ENCODE data around the gene TYW5. TPM values are rescaled to one million over a fixed set of nuclear protein-coding genes. Genes with fewer than 3 reads are reported as not detected.
A peak's percentile ranks its signal among the peaks of the same experiment; 100 is the strongest.

TYW5 gene
- total RNA-seq (5.9 TPM), polyA plus RNA-seq (5.5 TPM)
- long read RNA-seq, donor 1 = 0 reads
- long read RNA-seq, donor 2, full-length matches to known transcripts = 2 of 101 reads
- long read RNA-seq, donor 2, partial matches to known transcripts = 22 of 101 reads
- long read RNA-seq, donor 2, other reads (novel, unspliced or antisense) = 77 of 101 reads
- long read RNA-seq, donor 3, full-length matches to known transcripts = 4 of 4 reads
- long read RNA-seq, donor 3, partial matches to known transcripts = 0 of 4 reads
- long read RNA-seq, donor 3, other reads (novel, unspliced or antisense) = 0 of 4 reads
- long read RNA-seq, donor 4 = 0 reads
- long read RNA-seq, donor 5, full-length matches to known transcripts = 2 of 2 reads
- long read RNA-seq, donor 5, partial matches to known transcripts = 0 of 2 reads
- long read RNA-seq, donor 5, other reads (novel, unspliced or antisense) = 0 of 2 reads
- long read RNA-seq, donor 6, partial matches to known transcripts = 6 of 8 reads
- long read RNA-seq, donor 6, other reads (novel, unspliced or antisense) = 0 of 8 reads
- long read RNA-seq, donor 7, full-length matches to known transcripts = 2 of 2 reads
- long read RNA-seq, donor 7, partial matches to known transcripts = 0 of 2 reads
- long read RNA-seq, donor 7, other reads (novel, unspliced or antisense) = 0 of 2 reads
- long read RNA-seq, donor 8 = 0 reads
- long read RNA-seq, donor 9, full-length matches to known transcripts = 2 of 2 reads
- long read RNA-seq, donor 9, partial matches to known transcripts = 0 of 2 reads
- long read RNA-seq, donor 9, other reads (novel, unspliced or antisense) = 0 of 2 reads
- long read RNA-seq, donor 10, full-length matches to known transcripts = 1 of 1 reads
- long read RNA-seq, donor 10, partial matches to known transcripts = 0 of 1 reads
- long read RNA-seq, donor 10, other reads (novel, unspliced or antisense) = 0 of 1 reads

GRCh38 chr2:199955339-199956061, at the start of gene TYW5, which contains the start of gene MAIP1:
Gene TYW5 (minus strand): TSS chr2:199955491. CDS start chr2:199955470, 21 bp downstream.
Gene MAIP1 (plus strand): TSS chr2:199955582. CDS start chr2:199955799, 217 bp downstream.
- DNase-seq (ENCODE audit: low read depth in 6 of 9, low spot score in 9 of 9) = peak; percentile 61 to 89 (median 68)

GRCh38 chr2:200003444-200003843, 48.2 kb upstream of the TYW5 start:
- WGBS = 96% methylated on average over 1 of the region's 1 CpG
- H3K36me3 ChIP-seq (ENCODE audit: control insufficient read depth in 2 of 2, insufficient read depth in 2 of 2, low read length in 1 of 2) = no peaks in the 10 kb centered on the region
- no peak overlapping the region for H3K4me3 ChIP-seq (ENCODE audit: low read length in 2 of 2)
- H3K9me3 ChIP-seq (ENCODE audit: control insufficient read depth in 2 of 2, insufficient read depth in 1 of 2, low read length in 1 of 2) = no peaks in the 10 kb centered on the region
- H3K4me1 ChIP-seq (ENCODE audit: control insufficient read depth in 2 of 2, insufficient read depth in 2 of 2, low read length in 2 of 2) = no peaks in the 10 kb centered on the region
- DNase-seq (ENCODE audit: low read depth in 6 of 9, low spot score in 9 of 9) = no peak
- no peaks in the 10 kb centered on the region for H3K27me3 ChIP-seq (ENCODE audit: control insufficient read depth in 2 of 2, insufficient read depth in 1 of 2, low read length in 1 of 2)
- no peak overlapping the region for H3K27ac ChIP-seq (ENCODE audit: low read depth in 1 of 2, low read length in 1 of 2)

More at GRCh38 chr2:199955339-199956061, at the start of gene TYW5, which contains the start of gene MAIP1:
- peaks cover 4 to 17% of the 10 kb centered on the region in 2 donors for H3K36me3 ChIP-seq (ENCODE audit: control insufficient read depth in 2 of 2, insufficient read depth in 2 of 2, low read length in 1 of 2)
- under 1% methylated on average over 64 of the region's 64 CpGs for WGBS
- no peaks in the 10 kb centered on the region for H3K9me3 ChIP-seq (ENCODE audit: control insufficient read depth in 2 of 2, insufficient read depth in 1 of 2, low read length in 1 of 2)
- H3K27me3 ChIP-seq (ENCODE audit: control insufficient read depth in 2 of 2, insufficient read depth in 1 of 2, low read length in 1 of 2) = no peaks in the 10 kb centered on the region
- peaks cover 23 to 24% of the 10 kb centered on the region in 2 donors for H3K4me1 ChIP-seq (ENCODE audit: control insufficient read depth in 2 of 2, insufficient read depth in 2 of 2, low read length in 2 of 2)
- H3K4me3 ChIP-seq (ENCODE audit: low read length in 2 of 2) = peak within 1 kb of the TSS; percentile 76 to 87
- peak within 1 kb of the TSS; percentile 82 to 88 for H3K27ac ChIP-seq (ENCODE audit: low read depth in 1 of 2, low read length in 1 of 2)

- Histone ChIP-seq H3K9me3 (ENCODE audit: control insufficient read depth in 2 of 2, insufficient read depth in 1 of 2, low read length in 1 of 2) (no peaks in the 10 kb centered on the region), H3K4me1 (ENCODE audit: control insufficient read depth in 2 of 2, insufficient read depth in 2 of 2, low read length in 2 of 2) (no peaks in the 10 kb centered on the region), H3K27me3 (ENCODE audit: control insufficient read depth in 2 of 2, insufficient read depth in 1 of 2, low read length in 1 of 2) (no peaks in the 10 kb centered on the region), H3K27ac (ENCODE audit: low read depth in 1 of 2, low read length in 1 of 2) (no peak overlapping the region), H3K36me3 (ENCODE audit: control insufficient read depth in 2 of 2, insufficient read depth in 2 of 2, low read length in 1 of 2) (no peaks in the 10 kb centered on the region), H3K4me3 (ENCODE audit: low read length in 2 of 2) (no peak overlapping the region)
- WGBS = 92% methylated on average over 2 of the region's 2 CpGs
- DNase-seq (ENCODE audit: low read depth in 6 of 9, low spot score in 9 of 9) = no peak
These were observed 45.3 kb upstream of the TYW5 start for GRCh38 chr2:200000444-200001163.

- H3K36me3 ChIP-seq (ENCODE audit: control insufficient read depth in 2 of 2, insufficient read depth in 2 of 2, low read length in 1 of 2) = no peaks in the 10 kb centered on the region
- WGBS = 98% methylated on average over 4 of the region's 4 CpGs
- no peaks in the 10 kb centered on the region for H3K4me1 ChIP-seq (ENCODE audit: control insufficient read depth in 2 of 2, insufficient read depth in 2 of 2, low read length in 2 of 2)
These were observed 43.9 kb upstream of the TYW5 start for GRCh38 chr2:199999166-199999565.

GRCh38 chr2:199997296-199997695, 42.0 kb upstream of the TYW5 start:
- H3K27ac ChIP-seq (ENCODE audit: low read depth in 1 of 2, low read length in 1 of 2) = no peak overlapping the region
- WGBS = 97% methylated on average over 3 of the region's 3 CpGs
- H3K4me1 ChIP-seq (ENCODE audit: control insufficient read depth in 2 of 2, insufficient read depth in 2 of 2, low read length in 2 of 2) = peaks cover 0 to 2% of the 10 kb centered on the region in 2 donors
- no peak overlapping the region for H3K4me3 ChIP-seq (ENCODE audit: low read length in 2 of 2)
- no peak for DNase-seq (ENCODE audit: low read depth in 6 of 9, low spot score in 9 of 9)
- H3K9me3 ChIP-seq (ENCODE audit: control insufficient read depth in 2 of 2, insufficient read depth in 1 of 2, low read length in 1 of 2) = no peaks in the 10 kb centered on the region
- no peaks in the 10 kb centered on the region for H3K27me3 ChIP-seq (ENCODE audit: control insufficient read depth in 2 of 2, insufficient read depth in 1 of 2, low read length in 1 of 2)
- no peaks in the 10 kb centered on the region for H3K36me3 ChIP-seq (ENCODE audit: control insufficient read depth in 2 of 2, insufficient read depth in 2 of 2, low read length in 1 of 2)

More at GRCh38 chr2:199999166-199999565, 43.9 kb upstream of the TYW5 start:
- H3K9me3 ChIP-seq (ENCODE audit: control insufficient read depth in 2 of 2, insufficient read depth in 1 of 2, low read length in 1 of 2) = no peaks in the 10 kb centered on the region
- no peak overlapping the region for H3K27ac ChIP-seq (ENCODE audit: low read depth in 1 of 2, low read length in 1 of 2)
- H3K4me3 ChIP-seq (ENCODE audit: low read length in 2 of 2) = no peak overlapping the region
- no peak for DNase-seq (ENCODE audit: low read depth in 6 of 9, low spot score in 9 of 9)
- H3K27me3 ChIP-seq (ENCODE audit: control insufficient read depth in 2 of 2, insufficient read depth in 1 of 2, low read length in 1 of 2) = no peaks in the 10 kb centered on the region

- no peak for DNase-seq (ENCODE audit: low read depth in 6 of 9, low spot score in 9 of 9)
- Histone ChIP-seq H3K27me3 (ENCODE audit: control insufficient read depth in 2 of 2, insufficient read depth in 1 of 2, low read length in 1 of 2) (no peaks in the 10 kb centered on the region), H3K36me3 (ENCODE audit: control insufficient read depth in 2 of 2, insufficient read depth in 2 of 2, low read length in 1 of 2) (no peaks in the 10 kb centered on the region), H3K4me3 (ENCODE audit: low read length in 2 of 2) (no peak overlapping the region), H3K27ac (ENCODE audit: low read depth in 1 of 2, low read length in 1 of 2) (no peak overlapping the region), H3K4me1 (ENCODE audit: control insufficient read depth in 2 of 2, insufficient read depth in 2 of 2, low read length in 2 of 2) (peaks cover 0 to 2% of the 10 kb centered on the region in 2 donors), H3K9me3 (ENCODE audit: control insufficient read depth in 2 of 2, insufficient read depth in 1 of 2, low read length in 1 of 2) (no peaks in the 10 kb centered on the region)
- 98% methylated on average over 2 of the region's 2 CpGs for WGBS
These were observed 39.6 kb upstream of the TYW5 start for GRCh38 chr2:199994896-199995295.

- no peaks in the 10 kb centered on the region for H3K27me3 ChIP-seq (ENCODE audit: control insufficient read depth in 2 of 2, insufficient read depth in 1 of 2, low read length in 1 of 2)
These were observed 39.1 kb upstream of the TYW5 start for GRCh38 chr2:199994371-199994770.

GRCh38 chr2:199992296-199992695, 37.0 kb upstream of the TYW5 start:
- Histone ChIP-seq H3K36me3 (ENCODE audit: control insufficient read depth in 2 of 2, insufficient read depth in 2 of 2, low read length in 1 of 2) (no peaks in the 10 kb centered on the region), H3K27ac (ENCODE audit: low read depth in 1 of 2, low read length in 1 of 2) (no peak overlapping the region), H3K27me3 (ENCODE audit: control insufficient read depth in 2 of 2, insufficient read depth in 1 of 2, low read length in 1 of 2) (no peaks in the 10 kb centered on the region), H3K9me3 (ENCODE audit: control insufficient read depth in 2 of 2, insufficient read depth in 1 of 2, low read length in 1 of 2) (no peaks in the 10 kb centered on the region), H3K4me1 (ENCODE audit: control insufficient read depth in 2 of 2, insufficient read depth in 2 of 2, low read length in 2 of 2) (peaks cover 7 to 14% of the 10 kb centered on the region in 2 donors), H3K4me3 (ENCODE audit: low read length in 2 of 2) (no peak overlapping the region)
- DNase-seq (ENCODE audit: low read depth in 6 of 9, low spot score in 9 of 9) = no peak
- WGBS = 99% methylated on average over 3 of the region's 3 CpGs

More at GRCh38 chr2:199994371-199994770, 39.1 kb upstream of the TYW5 start:
- H3K27ac ChIP-seq (ENCODE audit: low read depth in 1 of 2, low read length in 1 of 2) = no peak overlapping the region
- no peak overlapping the region for H3K4me3 ChIP-seq (ENCODE audit: low read length in 2 of 2)
- no peaks in the 10 kb centered on the region for H3K9me3 ChIP-seq (ENCODE audit: control insufficient read depth in 2 of 2, insufficient read depth in 1 of 2, low read length in 1 of 2)
- peaks cover 0 to 2% of the 10 kb centered on the region in 2 donors for H3K4me1 ChIP-seq (ENCODE audit: control insufficient read depth in 2 of 2, insufficient read depth in 2 of 2, low read length in 2 of 2)
- no peaks in the 10 kb centered on the region for H3K36me3 ChIP-seq (ENCODE audit: control insufficient read depth in 2 of 2, insufficient read depth in 2 of 2, low read length in 1 of 2)
- 98% methylated on average over 3 of the region's 3 CpGs for WGBS
- DNase-seq (ENCODE audit: low read depth in 6 of 9, low spot score in 9 of 9) = peak in 1 of 9 donors; percentile 43
